Measurements from ENCODE around the gene HIC1. TPM values are rescaled to one million over a fixed set of nuclear protein-coding genes. Genes with fewer than 3 reads are reported as not detected.

Gene HIC1
- total RNA-seq, 3 donors from 2014 or later, result 18.9 to 60.9 (median 31.5) TPM

DNA sequence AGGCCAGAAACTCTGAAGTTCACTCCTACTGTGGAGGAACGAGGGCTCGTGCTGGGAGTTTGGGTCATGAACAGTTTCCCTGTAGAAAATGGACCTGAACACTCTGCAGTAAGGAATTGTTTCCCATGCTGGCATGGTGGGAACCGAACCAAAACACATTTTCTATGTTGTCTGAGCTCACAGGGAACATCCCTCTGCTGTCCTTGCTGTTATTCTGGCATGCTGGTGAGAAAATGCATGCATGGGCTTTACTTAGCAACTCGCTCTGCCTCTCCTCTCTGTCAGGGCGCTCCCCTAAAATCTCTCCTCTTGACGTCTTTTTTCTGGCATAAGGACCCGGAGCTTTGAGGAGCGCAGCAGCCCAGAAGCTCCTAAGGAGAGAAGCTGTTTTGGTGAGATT, 35.2 kb upstream of the HIC1 start:
- Mint-ChIP-seq H3K9me3 (no peaks in the 10 kb centered on the region), H3K4me1 (ENCODE audit: low read depth) (peaks cover 8% of the 10 kb centered on the region), H3K27me3 (ENCODE audit: low read depth) (peaks cover 25% of the 10 kb centered on the region), H3K4me3 (no peak overlapping the region), H3K36me3 (ENCODE audit: insufficient read depth) (no peaks in the 10 kb centered on the region)
- DNase-seq, result no peak
- ATAC-seq, result no peak

GRCh38 chr17:2020721-2021120, 34.2 kb upstream of the HIC1 start:
- DNase-seq, result no peak
- no peaks in the 10 kb centered on the region for H3K9me3 Mint-ChIP-seq
- no peak for ATAC-seq
- H3K4me3 Mint-ChIP-seq, result no peak overlapping the region
- peaks cover 22% of the 10 kb centered on the region for H3K27me3 Mint-ChIP-seq (ENCODE audit: low read depth)
- no peaks in the 10 kb centered on the region for H3K36me3 Mint-ChIP-seq (ENCODE audit: insufficient read depth)
- H3K4me1 Mint-ChIP-seq (ENCODE audit: low read depth), result peaks cover 9% of the 10 kb centered on the region

DNA sequence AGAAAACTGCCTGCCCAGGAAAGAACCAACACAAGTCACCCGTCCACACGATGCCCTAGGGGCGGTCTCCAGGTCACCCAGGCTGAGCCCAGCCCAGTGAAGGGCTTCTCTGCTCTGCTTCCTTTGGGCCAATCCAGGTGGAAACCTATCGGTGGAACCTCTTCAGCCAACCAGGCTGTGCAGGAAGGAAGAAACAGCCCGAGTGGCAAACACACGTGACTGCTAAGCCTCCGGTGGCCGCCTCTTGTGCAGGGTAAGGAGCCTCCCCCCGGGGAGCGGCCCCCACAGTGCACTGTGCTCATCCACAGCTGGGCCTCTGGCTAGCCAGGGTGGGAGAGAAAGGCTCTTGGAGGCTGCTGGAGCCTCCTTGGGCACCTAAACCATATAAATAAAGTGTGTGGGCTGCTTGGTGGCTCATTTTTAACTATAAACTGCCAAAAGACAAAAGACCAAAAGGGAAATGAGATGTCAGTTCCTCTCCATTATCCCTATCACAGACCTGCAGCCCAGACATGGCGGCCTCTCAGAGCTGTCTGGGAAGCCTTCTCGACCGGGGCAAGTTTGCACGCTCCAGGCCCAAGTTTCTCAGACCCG, 32.2 kb upstream of the HIC1 start:
- Mint-ChIP-seq H3K27me3 (ENCODE audit: low read depth) (peaks cover 34% of the 10 kb centered on the region), H3K9me3 (no peaks in the 10 kb centered on the region), H3K4me1 (ENCODE audit: low read depth) (peaks cover 14% of the 10 kb centered on the region), H3K36me3 (ENCODE audit: insufficient read depth) (no peaks in the 10 kb centered on the region), H3K4me3 (peak overlapping the region; percentile 39)
- DNase-seq (no peak), ATAC-seq (no peak)

GRCh38 chr17:2023256-2023655, 31.6 kb upstream of the HIC1 start:
- H3K27me3 Mint-ChIP-seq (ENCODE audit: low read depth), result peaks cover 34% of the 10 kb centered on the region
- ATAC-seq (no peak), DNase-seq (no peak)
- peaks cover 14% of the 10 kb centered on the region for H3K4me1 Mint-ChIP-seq (ENCODE audit: low read depth)
- no peaks in the 10 kb centered on the region for H3K36me3 Mint-ChIP-seq (ENCODE audit: insufficient read depth)
- peak overlapping the region; percentile 39 for H3K4me3 Mint-ChIP-seq
- no peaks in the 10 kb centered on the region for H3K9me3 Mint-ChIP-seq

DNA sequence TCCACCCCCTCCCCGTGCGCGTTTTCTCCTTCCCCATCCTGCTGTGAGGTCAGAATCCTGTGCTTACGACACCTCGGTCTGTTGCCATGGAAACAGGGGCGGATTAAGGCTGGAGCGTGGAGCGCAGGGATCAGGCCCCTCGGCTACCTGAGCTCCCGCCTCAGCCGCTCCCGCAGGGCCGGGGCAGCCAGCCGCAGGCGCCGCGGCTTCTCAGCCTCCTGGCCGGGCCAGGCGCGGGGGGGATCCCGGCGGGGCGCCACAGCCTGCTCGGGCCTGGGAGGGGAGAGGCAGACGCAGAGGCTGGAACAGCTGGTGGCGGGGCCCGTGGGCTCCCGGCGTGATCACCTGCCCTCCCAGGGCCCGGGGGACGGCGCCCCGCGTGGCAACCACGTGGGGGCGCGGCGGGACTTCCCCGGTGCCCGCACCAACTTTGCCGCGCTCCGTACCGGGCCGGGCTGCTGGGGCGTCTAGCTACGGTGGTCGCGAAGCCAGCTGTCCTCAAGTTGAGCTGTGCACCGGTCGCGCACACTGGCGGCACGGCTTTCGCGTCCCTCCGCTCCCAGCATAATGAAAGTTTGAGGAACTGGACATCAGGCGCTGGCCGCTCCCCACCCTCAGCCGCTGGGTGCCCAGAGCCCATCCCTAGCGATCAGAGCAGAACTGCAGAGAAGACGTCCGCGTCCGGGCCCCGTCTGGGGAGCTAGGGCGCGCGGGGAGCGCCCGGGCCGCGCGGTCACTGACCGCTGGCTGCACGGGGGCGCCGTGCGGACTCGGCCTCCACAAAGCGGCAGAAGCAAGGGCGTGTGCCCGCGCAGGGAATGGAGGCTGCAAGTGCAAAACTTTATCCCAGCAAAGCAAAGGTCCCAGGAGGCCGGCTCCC, 31.0 kb upstream of the HIC1 start:
- peaks cover 14% of the 10 kb centered on the region for H3K4me1 Mint-ChIP-seq (ENCODE audit: low read depth)
- ATAC-seq (peak; percentile 13 to 38), DNase-seq (peak; percentile 33)
- peaks cover 36% of the 10 kb centered on the region for H3K27me3 Mint-ChIP-seq (ENCODE audit: low read depth)
- H3K9me3 Mint-ChIP-seq, result no peaks in the 10 kb centered on the region
- H3K4me3 Mint-ChIP-seq, result peak overlapping the region; percentile 79
- no peaks in the 10 kb centered on the region for H3K36me3 Mint-ChIP-seq (ENCODE audit: insufficient read depth)

DNA sequence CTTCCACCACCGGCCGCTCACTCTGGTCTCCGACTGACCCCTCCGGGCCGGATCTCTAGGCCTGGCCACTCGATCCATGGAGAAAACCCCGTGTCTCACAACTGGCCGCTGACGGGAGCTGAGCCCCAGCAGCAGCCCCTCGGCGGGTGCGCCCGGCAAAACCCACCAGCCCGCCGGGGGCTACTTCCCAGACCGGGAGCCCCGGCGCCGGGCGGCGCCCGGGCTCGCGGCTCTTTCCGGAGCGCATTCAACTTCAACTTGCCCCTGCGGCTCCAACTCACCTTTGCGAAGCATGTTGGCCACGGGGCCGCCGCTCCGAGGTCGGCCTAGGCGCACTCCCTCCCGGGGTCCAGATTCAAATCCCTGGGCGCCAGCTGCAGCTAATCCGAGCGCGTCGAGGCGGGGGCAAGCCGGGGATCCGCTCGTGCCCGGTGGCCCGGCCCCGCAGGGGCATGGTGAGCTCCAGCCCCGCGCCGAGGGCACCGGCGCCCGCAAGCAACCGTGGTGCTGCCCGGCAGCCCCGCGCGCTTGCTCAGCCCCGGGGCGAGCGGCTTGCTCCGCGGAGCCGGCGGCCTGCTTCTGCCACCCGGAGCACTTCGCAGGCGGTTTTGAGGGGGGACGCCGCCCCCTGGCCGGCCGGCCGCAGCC, 30.2 kb upstream of the HIC1 start:
- Mint-ChIP-seq H3K4me3 (peak overlapping the region; percentile 79), H3K9me3 (no peaks in the 10 kb centered on the region), H3K4me1 (ENCODE audit: low read depth) (peaks cover 16% of the 10 kb centered on the region), H3K27me3 (ENCODE audit: low read depth) (peaks cover 30% of the 10 kb centered on the region), H3K36me3 (ENCODE audit: insufficient read depth) (no peaks in the 10 kb centered on the region)
- ATAC-seq (peak; percentile 20 to 27), DNase-seq (no peak)

DNA sequence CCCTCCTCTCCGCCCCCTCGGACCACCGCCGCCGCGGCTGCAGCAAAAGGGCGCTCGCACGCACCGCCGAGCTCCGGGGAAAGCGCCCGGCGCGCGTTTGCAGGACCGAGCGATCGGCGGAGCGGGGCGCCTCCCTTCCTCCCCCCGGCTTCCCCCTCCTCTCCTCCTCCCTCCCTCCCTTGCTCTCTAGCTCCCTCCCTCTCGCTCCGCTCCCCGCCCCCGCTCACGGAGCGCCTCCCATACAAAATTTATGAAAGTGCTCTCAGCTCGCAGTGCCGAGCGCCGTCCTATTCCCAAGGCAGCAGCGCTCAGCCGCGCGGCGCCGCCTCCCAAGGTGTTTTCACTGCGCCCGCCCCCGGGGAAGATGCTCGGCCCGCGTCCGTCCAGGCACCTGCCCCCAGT, 29.7 kb upstream of the HIC1 start, which contains the start of gene RTN4RL1:
Gene RTN4RL1 (minus strand): TSS at position 115 of the 402 bp plus-strand sequence. CDS start 469 bp downstream, outside the sequence.
- peak; percentile 31 to 35 for ATAC-seq
- H3K36me3 Mint-ChIP-seq (ENCODE audit: insufficient read depth), result no peaks in the 10 kb centered on the region

DNA sequence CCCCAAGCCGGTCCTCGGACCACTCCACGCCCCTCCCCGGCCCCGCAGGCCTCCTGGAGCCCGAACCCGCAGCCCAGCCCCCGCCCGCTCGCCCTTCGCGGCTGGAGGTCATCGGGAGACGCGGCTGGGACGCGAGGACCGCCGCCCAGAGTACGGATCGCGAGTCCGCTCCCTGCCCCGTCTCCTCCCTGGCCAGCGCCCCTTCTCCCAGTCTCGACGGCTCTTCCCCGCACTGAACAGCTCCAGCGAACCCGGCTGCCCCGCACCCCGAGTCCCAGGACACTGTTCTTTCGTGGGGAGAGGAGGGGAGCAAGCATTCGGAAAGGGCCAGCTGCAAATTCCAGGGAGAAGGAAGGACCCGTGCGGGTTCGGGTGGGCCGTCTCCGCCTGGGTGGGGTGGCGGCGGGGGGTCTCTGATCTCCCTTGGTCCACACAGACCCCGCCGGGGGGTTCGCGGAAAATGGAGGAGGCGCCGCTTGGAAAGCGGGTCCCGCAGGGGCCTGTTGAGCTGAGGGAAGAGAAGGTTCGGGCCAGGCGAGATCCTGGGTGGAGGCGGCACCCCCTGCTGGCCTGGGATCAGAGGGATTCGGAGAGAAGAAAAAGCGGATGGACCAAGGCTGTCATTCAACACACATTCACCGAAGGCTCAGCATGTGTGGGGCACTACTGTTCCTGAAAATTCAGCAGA, 29.1 kb upstream of the HIC1 start:
- Mint-ChIP-seq H3K4me1 (ENCODE audit: low read depth) (peaks cover 20% of the 10 kb centered on the region), H3K4me3 (peak overlapping the region; percentile 74), H3K27me3 (ENCODE audit: low read depth) (peaks cover 27% of the 10 kb centered on the region), H3K36me3 (ENCODE audit: insufficient read depth) (no peaks in the 10 kb centered on the region), H3K9me3 (no peaks in the 10 kb centered on the region)
- ATAC-seq (no peak), DNase-seq (no peak)

More for the DNA sequence above, 29.7 kb upstream of the HIC1 start, which contains the start of gene RTN4RL1:
- Mint-ChIP-seq H3K4me1 (ENCODE audit: low read depth) (peaks cover 17% of the 10 kb centered on the region), H3K4me3 (peak within 1 kb of the TSS; percentile 79), H3K27me3 (ENCODE audit: low read depth) (peaks cover 27% of the 10 kb centered on the region), H3K9me3 (no peaks in the 10 kb centered on the region)
- DNase-seq, result peak; percentile 75

GRCh38 chr17:2027528-2028233, 27.2 kb upstream of the HIC1 start:
- Mint-ChIP-seq H3K9me3 (no peaks in the 10 kb centered on the region), H3K4me1 (ENCODE audit: low read depth) (peaks cover 29% of the 10 kb centered on the region), H3K4me3 (no peak overlapping the region), H3K36me3 (ENCODE audit: insufficient read depth) (no peaks in the 10 kb centered on the region), H3K27me3 (ENCODE audit: low read depth) (peaks cover 25% of the 10 kb centered on the region)
- DNase-seq (no peak), ATAC-seq (no peak)

DNA sequence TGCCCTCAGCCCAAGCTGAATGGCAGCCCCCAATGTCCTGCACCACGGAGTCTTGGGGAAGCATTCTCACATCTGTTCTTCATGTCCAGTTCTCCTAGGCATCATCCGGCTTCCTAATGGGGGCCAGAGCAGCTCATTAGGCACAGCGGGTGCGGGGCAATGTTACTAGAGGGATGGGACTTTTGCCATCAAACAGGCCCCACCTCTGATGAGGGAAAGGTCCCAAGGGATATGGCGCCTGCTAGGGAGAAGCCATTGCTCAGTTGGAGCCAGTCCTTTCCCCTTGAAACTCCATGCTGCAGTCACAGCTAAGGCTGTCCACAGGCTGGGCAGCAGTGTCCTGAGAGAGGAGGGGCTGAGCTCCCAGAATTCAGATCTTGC, 26.7 kb upstream of the HIC1 start:
- peaks cover 22% of the 10 kb centered on the region for H3K27me3 Mint-ChIP-seq (ENCODE audit: low read depth)
- H3K36me3 Mint-ChIP-seq (ENCODE audit: insufficient read depth), result no peaks in the 10 kb centered on the region
- H3K4me1 Mint-ChIP-seq (ENCODE audit: low read depth), result peaks cover 31% of the 10 kb centered on the region
- no peak for DNase-seq
- no peaks in the 10 kb centered on the region for H3K9me3 Mint-ChIP-seq
- ATAC-seq, result no peak
- H3K4me3 Mint-ChIP-seq, result no peak overlapping the region

GRCh38 chr17:2028737-2029136, 26.2 kb upstream of the HIC1 start:
- no peaks in the 10 kb centered on the region for H3K9me3 Mint-ChIP-seq
- DNase-seq (no peak), ATAC-seq (no peak)
- H3K4me1 Mint-ChIP-seq (ENCODE audit: low read depth), result peaks cover 30% of the 10 kb centered on the region
- H3K27me3 Mint-ChIP-seq (ENCODE audit: low read depth), result peaks cover 19% of the 10 kb centered on the region
- no peaks in the 10 kb centered on the region for H3K36me3 Mint-ChIP-seq (ENCODE audit: insufficient read depth)
- H3K4me3 Mint-ChIP-seq, result no peak overlapping the region

DNA sequence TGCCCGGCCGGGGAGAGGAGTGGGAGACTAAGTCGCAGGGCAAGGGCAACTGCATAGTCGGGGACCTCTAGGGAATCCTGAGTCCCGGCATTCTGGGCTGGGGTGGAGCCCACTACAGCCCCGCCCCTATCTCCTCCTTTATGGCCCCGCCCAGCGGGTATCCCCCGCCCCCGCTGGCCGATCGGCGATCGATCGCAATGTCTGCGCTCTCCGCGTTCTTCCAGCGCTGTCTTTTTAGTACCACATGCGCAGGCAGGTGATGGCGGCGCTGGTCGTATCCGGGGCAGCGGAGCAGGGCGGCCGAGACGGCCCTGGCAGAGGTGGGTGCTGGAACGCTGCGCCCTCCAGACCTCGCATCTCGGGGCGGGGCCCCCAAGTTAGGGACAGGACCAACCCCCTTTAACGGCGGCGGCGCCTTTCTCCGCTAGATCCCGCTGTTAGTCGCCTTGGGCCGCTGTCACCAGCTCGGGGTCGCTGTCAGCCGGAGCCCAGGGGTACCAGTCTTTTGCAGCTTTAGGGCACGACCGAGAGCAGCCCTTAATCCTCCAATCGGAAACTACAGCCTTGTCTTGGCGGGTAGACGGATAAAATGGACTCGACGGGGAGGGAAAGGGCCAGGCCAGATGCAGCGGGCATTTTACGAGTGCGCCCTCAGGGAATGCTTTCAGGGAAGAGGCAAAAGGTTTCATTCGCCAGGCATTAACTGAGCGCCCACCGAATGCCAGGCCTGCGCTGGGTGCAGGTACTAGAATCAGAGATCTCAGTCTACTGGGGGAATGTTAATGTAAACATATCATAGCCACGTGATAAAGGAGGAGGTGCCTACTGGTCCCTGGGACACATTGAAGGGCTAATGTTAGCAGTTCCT, 24.8 kb upstream of the HIC1 start, which contains the start of gene DPH1:
Gene DPH1 (plus strand): TSS at position 243 of the 868 bp plus-strand sequence. CDS start 17 bp downstream, at position 260.
- H3K27me3 Mint-ChIP-seq (ENCODE audit: low read depth), result peaks cover 17% of the 10 kb centered on the region
- H3K4me3 Mint-ChIP-seq, result peak within 1 kb of the TSS; percentile 98
- peaks cover 30% of the 10 kb centered on the region for H3K4me1 Mint-ChIP-seq (ENCODE audit: low read depth)
- DNase-seq, result peak; percentile 83
- peak; percentile 89 to 92 for ATAC-seq
- no peaks in the 10 kb centered on the region for H3K9me3 Mint-ChIP-seq
- no peaks in the 10 kb centered on the region for H3K36me3 Mint-ChIP-seq (ENCODE audit: insufficient read depth)

GRCh38 chr17:2030779-2031163, 24.1 kb upstream of the HIC1 start:
- Mint-ChIP-seq H3K9me3 (no peaks in the 10 kb centered on the region), H3K36me3 (ENCODE audit: insufficient read depth) (no peaks in the 10 kb centered on the region), H3K4me3 (peak overlapping the region; percentile 98), H3K27me3 (ENCODE audit: low read depth) (peaks cover 16% of the 10 kb centered on the region), H3K4me1 (ENCODE audit: low read depth) (peaks cover 28% of the 10 kb centered on the region)
- ATAC-seq (peak in 1 of 2 donors; percentile 5), DNase-seq (peak; percentile 40)
